Measurements from ENCODE around the gene MYOM3.
"Not testable (repeated sequence)": the region's sequence is repeated elsewhere in the genome, so short reads cannot be mapped to it uniquely, and the experiment has no call there.

Gene MYOM3

DNA sequence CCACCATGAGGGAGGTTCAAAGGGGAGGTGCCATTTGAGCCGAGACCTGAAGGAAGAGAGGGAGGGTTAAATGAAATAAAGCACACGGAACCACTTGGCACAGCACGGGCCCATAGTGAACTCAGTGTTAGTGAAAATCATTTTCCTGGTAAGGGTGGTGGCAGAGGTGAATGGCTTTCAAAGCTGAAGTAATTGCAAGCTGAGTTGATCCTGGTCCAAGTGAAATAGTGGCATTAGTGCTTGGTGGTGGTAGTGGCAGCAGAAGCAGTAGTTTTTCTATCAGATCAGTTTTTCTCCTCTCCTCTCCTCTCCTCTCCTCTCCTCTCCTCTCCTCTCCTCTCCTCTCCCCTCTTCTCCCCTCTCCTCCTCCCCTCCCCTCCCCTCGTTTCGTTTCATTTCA is 101.3 kb downstream of the MYOM3 start:
- H3K36me3 ChIP-seq (ENCODE audit: insufficient read depth, insufficient read length, low read length) = no peaks in the 10 kb centered on the region
- H3K9ac ChIP-seq (ENCODE audit: insufficient read length, low read depth) = no peak overlapping the region
- DNase-seq (ENCODE audit: low read depth, low spot score) = no peak
- no peaks in the 10 kb centered on the region for H3K9me3 ChIP-seq (ENCODE audit: insufficient read depth, low read length)
- H3K4me1 ChIP-seq (ENCODE audit: insufficient read depth, insufficient read length) = peaks cover 2% of the 10 kb centered on the region
- no peaks in the 10 kb centered on the region for H3K27me3 ChIP-seq (ENCODE audit: insufficient read depth, insufficient read length)
- no peak overlapping the region for H3K4me3 ChIP-seq (ENCODE audit: insufficient read length, low read depth)
- TF ChIP-seq YY1 (IDR thresholded peaks at IDR 0.05; ENCODE audit: insufficient read depth, insufficient read length) = no peak

DNA sequence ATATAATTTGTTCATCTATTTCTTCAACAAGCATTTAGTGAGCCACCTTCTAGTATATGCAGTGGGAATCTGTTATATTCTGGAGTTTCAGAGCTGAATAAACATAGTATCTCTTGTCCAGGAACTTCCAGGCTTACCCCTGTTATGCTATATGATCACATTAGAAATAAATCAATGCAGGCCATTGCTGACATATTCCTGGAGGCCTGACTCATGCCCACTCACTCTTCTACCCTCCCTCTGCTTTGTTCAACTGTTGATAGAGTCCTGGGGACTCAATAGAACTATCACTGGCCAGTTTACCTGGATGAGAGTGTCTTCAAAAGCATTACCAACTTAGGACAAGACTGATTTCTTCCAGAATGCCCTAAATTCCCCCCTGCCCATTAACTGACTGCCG is 102.5 kb downstream of the MYOM3 start:
- TF ChIP-seq YY1 (IDR thresholded peaks at IDR 0.05; ENCODE audit: insufficient read depth, insufficient read length) (no peak), SUZ12 (IDR thresholded peaks at IDR 0.05; ENCODE audit: extremely low read depth, insufficient read depth, insufficient read length) (no peak), ZNF274 (IDR thresholded peaks at IDR 0.05; ENCODE audit: low read depth, low read length) (no peak)
- Histone ChIP-seq H3K27me3 (ENCODE audit: insufficient read depth, insufficient read length) (no peaks in the 10 kb centered on the region), H3K9me3 (ENCODE audit: insufficient read depth, low read length) (no peaks in the 10 kb centered on the region), H3K4me3 (ENCODE audit: insufficient read length, low read depth) (no peak overlapping the region), H3K36me3 (ENCODE audit: insufficient read depth, insufficient read length, low read length) (no peaks in the 10 kb centered on the region), H3K9ac (ENCODE audit: insufficient read length, low read depth) (no peak overlapping the region), H3K4me1 (ENCODE audit: insufficient read depth, insufficient read length) (peaks cover 2% of the 10 kb centered on the region)
- DNase-seq (ENCODE audit: low read depth, low spot score) = no peak

DNA sequence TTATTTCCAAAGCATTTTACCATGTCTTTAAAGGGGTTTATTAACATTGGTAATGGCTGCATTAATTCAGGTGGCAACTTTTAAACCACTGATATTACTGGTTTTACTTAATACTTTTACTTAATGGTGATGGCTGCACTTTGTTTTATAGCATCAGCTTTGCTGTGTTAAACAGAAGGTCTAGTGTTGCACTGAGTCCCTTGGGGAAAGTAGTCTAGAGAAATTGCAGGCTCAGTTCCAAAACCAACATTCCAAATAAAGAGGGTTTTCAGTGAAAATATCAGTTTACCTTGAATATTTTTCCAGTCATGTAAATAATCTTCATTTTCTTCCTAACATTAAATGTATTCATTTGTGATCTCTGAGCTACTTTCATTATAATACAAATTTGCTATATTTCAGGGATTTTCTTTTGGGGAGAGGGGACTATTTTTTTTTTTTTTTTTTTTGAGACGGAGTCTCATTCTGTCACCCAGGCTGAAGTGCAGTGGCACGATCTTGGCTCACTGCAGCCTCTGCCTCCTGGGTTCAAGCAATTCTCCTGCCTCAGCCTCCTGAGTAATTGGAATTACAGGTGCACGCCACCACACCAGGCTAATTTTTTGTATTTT is 103.3 kb downstream of the MYOM3 start:
- H3K36me3 ChIP-seq (ENCODE audit: insufficient read depth, insufficient read length, low read length); H3K4me1 ChIP-seq (ENCODE audit: insufficient read depth, insufficient read length); H3K4me3 ChIP-seq (ENCODE audit: insufficient read length, low read depth); DNase-seq (ENCODE audit: low read depth, low spot score); H3K9ac ChIP-seq (ENCODE audit: insufficient read length, low read depth); H3K9me3 ChIP-seq (ENCODE audit: insufficient read depth, low read length); H3K27me3 ChIP-seq (ENCODE audit: insufficient read depth, insufficient read length): not testable (repeated sequence)

DNA sequence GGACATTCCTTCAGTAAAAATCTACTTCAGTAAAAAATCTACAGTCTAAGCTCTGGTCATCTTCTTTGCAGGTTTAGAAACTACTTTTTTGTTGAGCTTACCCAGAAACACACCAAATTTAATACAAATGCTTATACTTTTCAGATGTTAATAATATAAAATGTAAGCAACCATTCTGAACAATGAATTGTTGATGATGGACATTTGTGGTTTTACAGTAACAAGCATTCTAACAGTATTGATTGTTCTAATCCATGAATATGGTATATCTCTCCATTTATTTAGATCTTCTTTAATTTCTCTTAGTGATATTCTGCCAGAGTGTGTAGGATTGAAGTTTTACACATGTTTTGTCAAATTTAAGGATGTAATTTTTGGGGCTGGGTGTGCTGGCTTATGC is 104.9 kb downstream of the MYOM3 start:
- Histone ChIP-seq H3K36me3 (ENCODE audit: insufficient read depth, insufficient read length, low read length) (no peaks in the 10 kb centered on the region), H3K4me1 (ENCODE audit: insufficient read depth, insufficient read length) (peaks cover 2% of the 10 kb centered on the region), H3K9me3 (ENCODE audit: insufficient read depth, low read length) (no peaks in the 10 kb centered on the region), H3K4me3 (ENCODE audit: insufficient read length, low read depth) (no peak overlapping the region), H3K9ac (ENCODE audit: insufficient read length, low read depth) (no peak overlapping the region), H3K27me3 (ENCODE audit: insufficient read depth, insufficient read length) (no peaks in the 10 kb centered on the region)
- no peak for DNase-seq (ENCODE audit: low read depth, low spot score)
- TF ChIP-seq ZNF274 (IDR thresholded peaks at IDR 0.05; ENCODE audit: low read depth, low read length) (no peak), SUZ12 (IDR thresholded peaks at IDR 0.05; ENCODE audit: extremely low read depth, insufficient read depth, insufficient read length) (no peak), YY1 (IDR thresholded peaks at IDR 0.05; ENCODE audit: insufficient read depth, insufficient read length) (no peak)
